Subcutaneous abdominal adipose tissue (tissue), 5 donors: ENCODE measurements around the gene PTGIR.

ENCODE experiments used
- H3K27ac ChIP-seq: one replicate; pipeline ENCODE4 v1.7.0; 2013; ENCODE audit warnings: low read depth, mild to moderate bottlenecking, inconsistent platforms, low read length, moderate library complexity
- H3K27me3 ChIP-seq, 5 donors: one replicate each; pipeline ENCODE4 v1.7.0; 2013; ENCODE audit warnings: low read length in 5 of 5, inconsistent platforms in 1 of 5; ENCODE audit not compliant: control insufficient read depth in 5 of 5, insufficient read depth in 4 of 5
- H3K36me3 ChIP-seq, 5 donors: one replicate each; pipeline ENCODE4 v1.7.0; 2013; ENCODE audit warnings: low read length in 5 of 5; ENCODE audit not compliant: control insufficient read depth in 5 of 5, insufficient read depth in 5 of 5
- H3K4me1 ChIP-seq, 5 donors: one replicate each; pipeline ENCODE4 v1.7.0; 2013; ENCODE audit warnings: low read length in 5 of 5, mild to moderate bottlenecking in 3 of 5, moderate library complexity in 1 of 5; ENCODE audit not compliant: control insufficient read depth in 5 of 5, insufficient read depth in 5 of 5
- H3K4me3 ChIP-seq, 5 donors: one replicate each; pipeline ENCODE4 v1.7.0; 2013; ENCODE audit warnings: low read length in 5 of 5, low read depth in 1 of 5
- H3K9ac ChIP-seq, 5 donors: one replicate each; pipeline ENCODE4 v1.7.0; 2013; ENCODE audit warnings: low read length in 5 of 5, mild to moderate bottlenecking in 4 of 5, moderate library complexity in 3 of 5
- H3K9me3 ChIP-seq, 5 donors: one replicate each; pipeline ENCODE4 v1.7.0; 2013; ENCODE audit warnings: low read length in 5 of 5; ENCODE audit not compliant: control insufficient read depth in 5 of 5
- donor health status: healthy.
- donor health status: healthy.
- donor health status: healthy.
- donor health status: healthy.
- donor health status: healthy.

PTGIR gene

DNA sequence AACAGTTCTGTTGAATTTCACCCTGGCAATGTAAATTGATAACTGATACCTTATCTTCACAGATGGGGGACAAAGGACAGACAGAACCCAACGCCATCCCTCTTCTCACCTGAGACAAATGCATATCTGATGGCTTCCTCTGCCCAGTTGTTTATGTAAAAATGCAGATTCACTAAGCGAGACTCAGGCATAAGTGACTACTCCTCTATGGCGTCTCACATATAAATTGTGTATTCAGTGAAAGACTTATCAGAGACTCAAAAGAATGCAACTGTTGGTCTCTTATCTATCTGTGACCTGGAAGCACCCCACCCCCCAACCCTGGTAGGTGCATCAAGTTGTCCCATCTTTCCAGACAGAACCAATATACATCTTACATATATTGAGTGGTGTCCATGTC is 37.0 kb downstream of the PTGIR start:
- H3K9ac ChIP-seq: no peak overlapping the region
- no peak overlapping the region for H3K4me3 ChIP-seq
- H3K36me3 ChIP-seq: no peaks in the 10 kb centered on the region
- no peaks in the 10 kb centered on the region for H3K9me3 ChIP-seq
- no peaks in the 10 kb centered on the region for H3K27me3 ChIP-seq
- peaks cover 0 to 7% (median 3%) of the 10 kb centered on the region in 5 donors for H3K4me1 ChIP-seq
- H3K27ac ChIP-seq: no peak overlapping the region

GRCh38 chr19:46586294-46586693 is 38.6 kb downstream of the PTGIR start:
- Histone ChIP-seq H3K9ac (no peak overlapping the region), H3K27me3 (no peaks in the 10 kb centered on the region), H3K4me1 (no peaks in the 10 kb centered on the region), H3K4me3 (no peak overlapping the region), H3K27ac (no peak overlapping the region), H3K36me3 (no peaks in the 10 kb centered on the region), H3K9me3 (no peaks in the 10 kb centered on the region)

DNA sequence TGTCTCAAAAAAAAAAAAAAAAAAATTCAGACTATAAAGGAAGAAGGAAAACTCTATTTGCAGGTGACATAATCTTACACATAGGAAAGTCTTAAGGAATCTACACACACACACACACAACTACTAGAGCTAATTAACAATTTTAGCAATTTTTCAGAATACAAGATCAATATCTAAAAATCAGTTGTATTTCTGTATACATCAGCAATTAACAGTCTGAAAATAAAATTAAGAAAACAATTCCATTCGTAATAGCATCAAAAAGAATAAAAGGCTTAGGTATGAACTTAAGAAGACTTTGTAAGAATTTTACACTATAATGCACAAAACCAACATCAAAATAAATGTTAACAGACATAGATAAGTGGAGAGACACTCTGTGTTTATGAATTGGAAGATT is 39.4 kb downstream of the PTGIR start:
- Histone ChIP-seq H3K9ac (no peak overlapping the region), H3K36me3 (no peaks in the 10 kb centered on the region), H3K27ac (no peak overlapping the region), H3K9me3 (peaks cover 0 to 2% (median 0%) of the 10 kb centered on the region in 5 donors), H3K4me3 (no peak overlapping the region), H3K4me1 (no peaks in the 10 kb centered on the region), H3K27me3 (no peaks in the 10 kb centered on the region)

DNA sequence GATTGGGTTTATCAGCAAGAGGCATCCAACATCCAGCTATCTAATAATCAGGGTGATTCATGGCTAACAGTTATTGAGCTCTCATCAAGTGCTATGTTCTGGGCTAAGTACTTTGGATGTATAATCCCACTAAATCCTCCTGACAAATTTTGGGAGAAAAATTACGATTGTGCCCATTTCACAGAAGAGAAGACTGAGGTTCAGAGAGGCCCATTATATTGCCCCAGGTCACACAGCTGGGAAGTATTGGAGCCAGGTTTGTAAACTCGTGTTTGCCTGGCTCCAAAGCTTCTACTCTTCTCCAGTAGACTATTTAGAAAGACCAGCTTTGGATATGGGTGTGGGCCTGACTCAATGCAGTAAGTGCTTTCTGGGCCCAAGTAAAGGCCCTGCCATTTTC is 44.6 kb downstream of the PTGIR start:
- H3K9ac ChIP-seq: no peak overlapping the region
- no peaks in the 10 kb centered on the region for H3K27me3 ChIP-seq
- peaks cover 0 to 7% (median 0%) of the 10 kb centered on the region in 5 donors for H3K4me1 ChIP-seq
- H3K4me3 ChIP-seq: no peak overlapping the region
- peaks cover 0 to 2% (median 0%) of the 10 kb centered on the region in 5 donors for H3K9me3 ChIP-seq
- no peaks in the 10 kb centered on the region for H3K36me3 ChIP-seq
- no peak overlapping the region for H3K27ac ChIP-seq

- no peak overlapping the region for H3K27ac ChIP-seq
- H3K4me3 ChIP-seq: no peak overlapping the region
- peaks cover 0 to 2% (median 0%) of the 10 kb centered on the region in 5 donors for H3K9me3 ChIP-seq
- no peak overlapping the region for H3K9ac ChIP-seq
- no peaks in the 10 kb centered on the region for H3K27me3 ChIP-seq
- H3K36me3 ChIP-seq: no peaks in the 10 kb centered on the region
- peaks cover 0 to 7% (median 0%) of the 10 kb centered on the region in 5 donors for H3K4me1 ChIP-seq
Measured at GRCh38 chr19:46579361-46579879, 45.5 kb downstream of the PTGIR start.

DNA sequence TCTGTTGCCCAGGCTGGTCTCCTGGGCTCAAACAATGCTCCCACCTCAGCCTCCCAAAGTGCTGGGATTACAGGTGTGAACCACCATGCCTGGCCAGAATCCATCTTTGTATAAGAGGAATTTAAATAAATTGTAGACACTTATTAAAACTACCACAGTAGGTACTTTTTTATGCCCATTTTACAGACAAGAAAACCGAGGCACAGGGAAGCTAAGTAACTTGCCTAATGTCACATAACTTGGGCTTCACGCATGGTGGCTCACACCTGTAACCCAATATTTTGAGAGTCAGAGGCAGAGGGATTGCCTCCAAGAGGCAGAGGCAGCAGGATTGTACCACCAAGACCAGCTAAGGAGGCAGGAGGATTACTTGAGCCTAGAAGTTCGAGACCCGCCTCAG is 46.4 kb downstream of the PTGIR start:
- Histone ChIP-seq H3K9ac (no peak overlapping the region), H3K27me3 (no peaks in the 10 kb centered on the region), H3K9me3 (peaks cover 0 to 2% (median 0%) of the 10 kb centered on the region in 5 donors), H3K4me3 (no peak overlapping the region), H3K27ac (no peak overlapping the region), H3K36me3 (no peaks in the 10 kb centered on the region), H3K4me1 (peaks cover 0 to 7% (median 0%) of the 10 kb centered on the region in 5 donors)

GRCh38 chr19:46574533-46574932 is 50.4 kb downstream of the PTGIR start:
- no peaks in the 10 kb centered on the region for H3K27me3 ChIP-seq
- no peaks in the 10 kb centered on the region for H3K9me3 ChIP-seq
- H3K36me3 ChIP-seq: no peaks in the 10 kb centered on the region
- H3K27ac ChIP-seq: no peak overlapping the region
- no peak overlapping the region for H3K4me3 ChIP-seq
- H3K4me1 ChIP-seq: peaks cover 0 to 7% (median 0%) of the 10 kb centered on the region in 5 donors
- H3K9ac ChIP-seq: no peak overlapping the region

GRCh38 chr19:46573679-46574498 is 51.0 kb downstream of the PTGIR start:
- H3K36me3 ChIP-seq: no peaks in the 10 kb centered on the region
- H3K4me1 ChIP-seq: peaks cover 0 to 7% (median 0%) of the 10 kb centered on the region in 5 donors
- H3K9ac ChIP-seq: no peak overlapping the region
- H3K9me3 ChIP-seq: no peaks in the 10 kb centered on the region
- H3K4me3 ChIP-seq: no peak overlapping the region
- no peaks in the 10 kb centered on the region for H3K27me3 ChIP-seq
- no peak overlapping the region for H3K27ac ChIP-seq

GRCh38 chr19:46571495-46571894 is 53.4 kb downstream of the PTGIR start:
- Histone ChIP-seq H3K9ac (no peak overlapping the region), H3K9me3 (no peaks in the 10 kb centered on the region), H3K4me3 (no peak overlapping the region), H3K27ac (no peak overlapping the region), H3K27me3 (no peaks in the 10 kb centered on the region), H3K4me1 (no peaks in the 10 kb centered on the region), H3K36me3 (no peaks in the 10 kb centered on the region)
